Neural cell (in vitro differentiated cells): ENCODE results near the gene GABPB1. TPM values are rescaled to one million over a fixed set of nuclear protein-coding genes. Genes with fewer than 3 reads are reported as not detected.

Experiments
- H2AFZ ChIP-seq: fragments of 200-600, 300-800 bp; sonication (generic), shearing (Covaris generic); 2 replicates; pipeline ENCODE4 v1.6.0; 2014; ENCODE audit warnings: low read depth, mild to moderate bottlenecking, antibody characterized with exemption, low read length, moderate library complexity
- H3F3A ChIP-seq: fragments of 200-600 bp; shearing (Covaris generic); 2 replicates; pipeline ENCODE4 v1.6.1; 2016; ENCODE audit warnings: mild to moderate bottlenecking, moderate library complexity, mixed read lengths, antibody characterized with exemption, low read length; ENCODE audit not compliant: insufficient read depth, poor library complexity, severe bottlenecking
- H3K27ac ChIP-seq: fragments of 200-600, 300-800 bp; sonication (generic), shearing (Covaris generic); 2 replicates; pipeline ENCODE4 v1.5.1; 2014; ENCODE audit warnings: mild to moderate bottlenecking, low read length, moderate library complexity
- H3K27me3 ChIP-seq: fragments of 300-800, 200-600 bp; sonication (generic), shearing (Covaris generic); 2 replicates; pipeline ENCODE4 v1.6.0; 2014; ENCODE audit warnings: mild to moderate bottlenecking, low read depth, low read length, moderate library complexity; ENCODE audit not compliant: insufficient read depth
- H3K36me3 ChIP-seq: fragments of 300-800, 200-600 bp; sonication (generic), shearing (Covaris generic); 2 replicates; pipeline ENCODE4 v1.5.1; 2014; ENCODE audit warnings: mild to moderate bottlenecking, antibody characterized with exemption, low read length, moderate library complexity; ENCODE audit not compliant: insufficient read depth
- H3K4me2 ChIP-seq: fragments of 300-800, 200-600 bp; sonication (generic), shearing (Covaris generic); 2 replicates; pipeline ENCODE4 v1.6.0; 2014; ENCODE audit warnings: mild to moderate bottlenecking, low read length
- H3K4me3 ChIP-seq: fragments of 300-800, 200-600 bp; sonication (generic), shearing (Covaris generic); 2 replicates; pipeline ENCODE4 v1.5.1; 2014; ENCODE audit warnings: mild to moderate bottlenecking, low read length, moderate library complexity
- H3K79me2 ChIP-seq: fragments of 200-600 bp; shearing (Covaris generic); replicated peaks from 2 replicates; pipeline ENCODE4 v1.6.0; 2014; ENCODE audit warnings: mild to moderate bottlenecking, low read length, moderate library complexity; ENCODE audit not compliant: insufficient read depth
- H3K9ac ChIP-seq: fragments of 300-800, 200-600 bp; sonication (generic), shearing (Covaris generic); 2 replicates; pipeline ENCODE4 v1.6.1; 2016; ENCODE audit warnings: mild to moderate bottlenecking, low read length, mixed read lengths
- H3K9me2 ChIP-seq: fragments of 200-600 bp; shearing (Covaris generic); 2 replicates; pipeline ENCODE4 v1.6.1; 2016; ENCODE audit warnings: mild to moderate bottlenecking, low read length, mixed read lengths; ENCODE audit not compliant: insufficient read depth
- H3K9me3 ChIP-seq: fragments of 200-600, 300-800 bp; sonication (generic), shearing (Covaris generic); 2 replicates; pipeline ENCODE4 v1.6.1; 2016; ENCODE audit warnings: mild to moderate bottlenecking, mixed run types, low read length, moderate library complexity, mixed read lengths
- H4K20me1 ChIP-seq: fragments of 200-600 bp; shearing (Covaris generic); 2 replicates; pipeline ENCODE4 v1.6.1; 2016; ENCODE audit warnings: mild to moderate bottlenecking, mixed run types; ENCODE audit not compliant: insufficient read depth
- CTCF ChIP-seq: fragments of 450-650 bp; IDR thresholded peaks from 2 replicates; pipeline ENCODE4 v1.5.1; 2014; ENCODE audit warnings: antibody characterized with exemption, mild to moderate bottlenecking, moderate library complexity; ENCODE audit not compliant: poor library complexity, severe bottlenecking
- EP300 ChIP-seq: fragments of 450-650 bp; conservative IDR thresholded peaks from 2 replicates; pipeline ENCODE4 v1.6.1; 2014; ENCODE audit warnings: antibody characterized with exemption, mild to moderate bottlenecking, moderate library complexity; ENCODE audit not compliant: poor library complexity, severe bottlenecking
- EZH2 ChIP-seq: fragments of 200-600, 300-800 bp; shearing (Covaris generic), sonication (generic); IDR thresholded peaks from 2 replicates; pipeline ENCODE4 v1.6.1; 2014; ENCODE audit warnings: antibody characterized with exemption, low read length, borderline replicate concordance, mild to moderate bottlenecking; ENCODE audit not compliant: insufficient read depth, poor library complexity, severe bottlenecking
- MXI1 ChIP-seq: fragments of 450-650 bp; conservative IDR thresholded peaks from 2 replicates; pipeline ENCODE4 v1.6.1; 2014; ENCODE audit warnings: antibody characterized with exemption, mild to moderate bottlenecking; ENCODE audit not compliant: poor library complexity, severe bottlenecking
- POLR2AphosphoS5 ChIP-seq: IDR thresholded peaks from 2 replicates; pipeline ENCODE4 v1.6.1; 2012
- RAD21 ChIP-seq: fragments of 450-650 bp; conservative IDR thresholded peaks from 2 replicates; pipeline ENCODE4 v1.6.1; 2014; ENCODE audit warnings: antibody characterized with exemption, mild to moderate bottlenecking, moderate library complexity
- REST ChIP-seq: IDR thresholded peaks from 2 replicates; pipeline ENCODE4 v1.6.1; 2012; ENCODE audit warnings: borderline replicate concordance
- SMC3 ChIP-seq: fragments of 450-650 bp; conservative IDR thresholded peaks from 2 replicates; pipeline ENCODE4 v1.6.1; 2014; ENCODE audit warnings: antibody characterized with exemption, mild to moderate bottlenecking, moderate library complexity; ENCODE audit not compliant: poor library complexity
- TAF1 ChIP-seq: IDR thresholded peaks from 2 replicates; pipeline ENCODE4 v1.6.1; 2012; ENCODE audit warnings: low read depth
- polyA plus RNA-seq: library from polyadenylated mRNA; depleted of rRNA; stranded (reverse); fragments of >200 nt; gene quantifications from 2 replicates; pipeline ENCODE4 v1.2.3, GENCODE V29; 2014

The GABPB1 gene
- polyA plus RNA-seq, 1 donor from 2014 or later = 34.1 TPM

- Histone ChIP-seq H3K9me2 (no peaks in the 10 kb centered on the region), H2AFZ (no peak overlapping the region), H3K4me2 (no peak overlapping the region), H3K36me3 (no peaks in the 10 kb centered on the region), H3K27ac (no peak overlapping the region), H3K4me3 (no peak overlapping the region), H3F3A (no peaks in the 10 kb centered on the region), H4K20me1 (no peaks in the 10 kb centered on the region), H3K9ac (no peak overlapping the region), H3K9me3 (no peaks in the 10 kb centered on the region), H3K27me3 (no peaks in the 10 kb centered on the region), H3K79me2 (no peaks in the 10 kb centered on the region)
- TF ChIP-seq POLR2AphosphoS5 (no peak), SMC3 (no peak), CTCF (no peak), RAD21 (no peak), EP300 (no peak), EZH2 (no peak), MXI1 (no peak), REST (no peak)
Observed at GRCh38 chr15:50318697-50319096, 36.3 kb downstream of the GABPB1 start.

DNA sequence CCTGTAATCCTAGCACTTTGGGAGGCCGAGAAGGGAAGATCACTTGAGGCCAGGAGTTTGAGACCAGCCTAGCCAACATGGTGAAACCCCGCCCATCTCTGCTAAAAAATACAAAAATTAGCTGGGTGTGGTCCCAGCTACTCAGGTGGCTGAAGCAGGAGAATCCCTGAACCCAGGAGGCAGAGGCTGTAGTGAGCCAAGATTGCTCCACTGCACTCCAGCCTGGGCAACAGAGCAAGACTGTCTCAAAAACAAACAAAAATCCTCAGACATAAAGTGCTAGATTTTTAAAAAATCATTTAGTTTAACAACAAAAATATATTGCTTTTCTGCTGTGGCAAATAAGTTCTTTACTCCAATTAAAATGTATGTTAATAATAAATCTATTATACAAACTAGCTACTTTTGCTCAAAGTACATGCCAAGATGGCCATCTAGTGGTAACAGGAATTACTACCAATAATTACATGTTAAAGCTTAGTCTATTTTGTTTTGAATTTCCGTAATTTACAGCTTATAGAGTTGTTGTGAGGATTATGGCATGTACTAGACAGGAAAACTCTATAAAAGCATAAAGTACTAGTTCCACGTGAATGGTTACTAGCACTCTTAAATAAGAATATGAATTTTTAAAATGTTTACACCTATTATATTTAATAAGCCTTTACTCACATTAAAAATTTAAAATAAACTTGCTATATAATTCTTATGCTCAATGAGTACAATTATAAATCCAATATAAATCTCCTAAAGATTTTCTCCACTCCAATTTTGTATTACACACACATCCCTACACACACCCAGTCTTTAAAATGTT is 39.0 kb downstream of the GABPB1 start:
- no peaks in the 10 kb centered on the region for H3K36me3 ChIP-seq
- H3K4me2 ChIP-seq = no peak overlapping the region
- no peak overlapping the region for H3K27ac ChIP-seq
- H3K27me3 ChIP-seq = no peaks in the 10 kb centered on the region
- H3K9ac ChIP-seq = no peak overlapping the region
- H3K9me2 ChIP-seq = no peaks in the 10 kb centered on the region
- no peaks in the 10 kb centered on the region for H3F3A ChIP-seq
- H4K20me1 ChIP-seq = no peaks in the 10 kb centered on the region
- H2AFZ ChIP-seq = no peak overlapping the region
- H3K79me2 ChIP-seq = no peaks in the 10 kb centered on the region
- no peaks in the 10 kb centered on the region for H3K9me3 ChIP-seq
- H3K4me3 ChIP-seq = no peak overlapping the region
- TF ChIP-seq TAF1 (no peak), EP300 (no peak), EZH2 (no peak), MXI1 (no peak), RAD21 (peak; percentile 78), POLR2AphosphoS5 (no peak), CTCF (peak; percentile 76), SMC3 (peak; percentile 67), REST (no peak)
